Right lung (tissue), 5 donors: ENCODE results near the gene ART1. TPM values are rescaled to one million over a fixed set of nuclear protein-coding genes. Genes with fewer than 3 reads are reported as not detected.

Source experiments
- DNase-seq, 2 donors: peaks; one replicate each; pipeline ENCODE4 v3.0.0-alpha.2; 2013
- polyA plus RNA-seq, 5 donors: library from polyadenylated mRNA; unstranded; fragments of 120-200 nt; gene quantifications; one replicate each; pipeline versions ENCODE4 v1.2.1 to v1.2.3, GENCODE V29; 2013; ENCODE audit warnings: inconsistent platforms in 1 of 5, low replicate concordance in 1 of 5; ENCODE audit not compliant: insufficient read length in 5 of 5, insufficient read depth in 1 of 5

ART1 gene
- polyA plus RNA-seq, 5 donors, result 0.13 to 0.31 (median 0.24) TPM; not detected in 2

DNA sequence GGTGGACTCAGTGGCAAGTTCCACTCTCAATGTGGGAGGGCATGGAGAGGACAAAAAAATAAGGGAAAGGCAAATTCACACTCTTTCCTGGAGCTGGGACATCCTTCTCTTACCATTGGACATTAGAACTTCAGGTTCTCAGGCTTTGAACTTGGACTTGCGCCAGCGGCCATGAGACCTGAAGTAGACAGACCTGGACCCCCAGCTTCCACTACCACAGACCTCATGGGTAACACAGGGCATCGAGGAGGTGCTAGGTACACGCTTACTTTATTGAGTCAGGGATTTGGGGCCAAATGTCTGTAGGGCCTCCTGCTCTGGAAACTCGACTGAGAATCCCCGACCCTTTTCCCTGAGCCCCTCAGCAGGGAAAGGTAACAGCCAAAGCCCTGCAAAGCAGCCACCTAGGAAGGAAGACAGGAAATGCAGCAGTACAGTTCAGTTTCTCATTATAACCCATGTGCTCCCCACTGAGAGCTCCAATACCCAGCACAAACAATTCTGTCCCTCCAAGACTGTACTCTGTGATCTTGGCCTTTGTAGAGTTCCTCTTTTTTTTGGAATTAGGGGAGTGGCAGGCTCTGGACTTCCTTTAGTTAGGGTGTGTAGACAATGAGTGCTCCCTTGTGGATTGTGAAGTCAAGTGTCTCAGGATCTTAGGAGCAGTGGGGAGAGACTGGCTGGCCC is 20.6 kb downstream of the ART1 start:
- DNase-seq, result no peak

DNA sequence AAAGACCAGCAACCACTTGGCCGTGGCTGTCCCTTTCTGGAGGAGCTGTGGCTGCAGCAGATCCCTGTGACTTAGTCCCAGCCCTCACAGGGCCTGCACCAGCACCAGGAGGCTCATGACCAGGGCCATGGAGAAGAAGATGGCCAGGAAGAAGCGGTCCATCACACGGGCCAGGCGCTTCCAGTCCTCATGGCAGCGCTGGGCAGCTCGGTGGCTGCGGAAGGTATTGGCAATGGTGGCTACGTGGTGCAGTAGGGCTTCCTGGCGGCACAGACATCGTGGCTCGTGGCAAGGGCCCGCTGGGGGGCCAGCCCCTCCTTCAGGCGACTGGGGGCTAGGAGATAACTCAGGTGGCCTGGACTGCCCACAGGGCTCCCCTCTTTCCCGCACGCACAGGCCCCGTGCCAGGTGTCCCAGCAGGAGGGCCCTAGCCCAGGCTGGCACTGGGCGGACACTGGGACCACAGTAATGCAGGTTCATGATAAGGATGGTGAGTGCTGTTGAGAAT is 21.1 kb downstream of the ART1 start:
- no peak for DNase-seq

GRCh38 chr11:3667149-3668035 is 22.5 kb downstream of the ART1 start:
- no peak for DNase-seq

DNA sequence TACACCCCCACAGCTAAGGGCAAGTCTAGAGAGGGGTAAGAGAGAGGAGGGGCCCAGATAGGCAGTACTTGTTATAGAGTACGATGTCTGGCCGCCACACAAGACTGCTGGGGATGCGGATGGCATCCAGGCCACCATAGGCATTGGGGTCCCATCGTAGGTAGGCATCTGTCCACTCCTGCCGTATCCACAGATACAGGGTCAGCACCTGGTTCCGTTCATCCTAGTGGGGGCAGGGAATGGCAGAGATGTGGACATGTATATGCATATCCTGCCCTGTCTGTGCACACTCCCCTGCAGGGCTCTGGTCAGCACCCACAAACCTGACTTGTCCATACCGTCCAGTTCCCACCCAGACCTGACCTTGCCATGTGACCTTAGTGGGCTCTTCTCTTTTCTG is 24.2 kb downstream of the ART1 start:
- no peak for DNase-seq

GRCh38 chr11:3669742-3670183 is 24.8 kb downstream of the ART1 start:
- no peak for DNase-seq

- DNase-seq, result no peak
These were observed 26.7 kb downstream of the ART1 start, which contains the start of gene CHRNA10 for GRCh38 chr11:3671334-3672254. Gene CHRNA10, minus strand, starts transcription at chr11:3671384. Its CDS starts 72 bp downstream, at chr11:3671312.

GRCh38 chr11:3674189-3674588 is 29.3 kb downstream of the ART1 start:
- DNase-seq, result no peak

DNA sequence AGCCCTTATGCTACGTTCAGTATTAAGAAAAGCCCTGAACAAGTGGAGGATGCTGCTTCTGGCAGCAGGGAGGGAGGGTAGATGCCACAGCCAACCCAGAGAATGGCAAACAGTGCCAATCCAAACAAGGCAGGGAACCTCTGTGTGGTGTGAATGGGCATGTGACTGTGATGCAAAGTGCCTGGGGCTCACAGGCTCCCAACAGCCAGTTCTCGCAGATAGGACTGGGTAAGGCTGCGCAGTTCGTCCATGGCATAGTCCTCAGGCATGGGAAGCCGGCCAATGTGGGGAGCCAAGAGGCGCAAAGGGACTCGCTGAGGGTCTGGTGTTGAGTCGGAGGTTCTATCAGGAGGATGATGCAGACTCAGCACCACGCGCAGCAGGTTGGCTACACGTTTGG is 31.0 kb downstream of the ART1 start:
- no peak for DNase-seq

DNA sequence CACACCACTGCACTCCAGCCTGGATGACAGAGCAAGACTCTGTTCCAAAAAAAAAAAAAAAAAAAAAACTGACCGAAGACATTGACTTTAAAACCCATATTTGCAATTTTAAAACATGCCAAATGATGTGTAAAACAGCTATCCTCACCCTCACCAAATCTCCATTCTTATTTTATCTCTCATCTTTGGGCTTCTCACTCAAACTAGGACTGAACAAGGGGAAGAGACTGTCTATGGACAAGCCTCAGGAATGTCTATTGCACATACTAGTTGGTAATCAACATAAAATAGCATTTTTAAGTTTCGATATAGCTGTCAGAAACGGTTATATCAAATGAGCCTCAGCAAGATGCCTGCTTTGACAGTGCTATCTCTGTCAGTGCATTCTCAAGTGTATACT is 34.1 kb downstream of the ART1 start:
- no peak for DNase-seq

- no peak for DNase-seq
These were observed 38.1 kb downstream of the ART1 start for GRCh38 chr11:3683039-3683438.

DNA sequence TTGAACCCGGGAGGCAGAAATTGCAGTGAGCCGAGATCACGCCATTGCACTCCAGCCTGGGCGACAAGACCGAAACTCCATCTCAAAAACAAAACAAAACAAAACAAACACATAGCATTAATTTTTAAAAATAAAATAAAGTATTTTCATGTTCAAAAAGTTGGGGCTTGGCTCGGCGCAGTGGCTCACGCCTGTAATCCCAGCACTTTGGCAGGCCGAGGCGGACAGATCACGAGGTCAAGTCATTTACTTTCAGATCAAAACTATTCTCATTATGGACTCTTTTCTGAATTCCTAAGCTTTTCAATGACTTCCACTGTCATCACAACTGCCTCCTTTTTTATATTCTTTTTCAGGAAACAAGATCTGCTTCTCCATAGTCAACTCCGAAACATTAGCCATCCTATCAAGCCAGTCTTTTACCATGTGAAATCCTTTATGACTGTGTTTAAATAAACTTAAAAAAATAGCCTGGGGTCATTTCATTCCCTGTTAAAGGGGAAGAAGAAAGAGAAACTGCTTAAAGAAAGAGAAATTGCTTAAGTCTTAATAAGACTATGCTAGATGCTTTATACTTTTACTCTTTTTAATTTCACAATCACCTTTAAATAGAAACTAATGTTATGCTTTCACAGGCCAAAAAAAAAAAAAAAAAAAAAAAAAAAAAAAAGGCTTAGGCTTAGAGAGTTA is 39.3 kb downstream of the ART1 start:
- no peak for DNase-seq

DNA sequence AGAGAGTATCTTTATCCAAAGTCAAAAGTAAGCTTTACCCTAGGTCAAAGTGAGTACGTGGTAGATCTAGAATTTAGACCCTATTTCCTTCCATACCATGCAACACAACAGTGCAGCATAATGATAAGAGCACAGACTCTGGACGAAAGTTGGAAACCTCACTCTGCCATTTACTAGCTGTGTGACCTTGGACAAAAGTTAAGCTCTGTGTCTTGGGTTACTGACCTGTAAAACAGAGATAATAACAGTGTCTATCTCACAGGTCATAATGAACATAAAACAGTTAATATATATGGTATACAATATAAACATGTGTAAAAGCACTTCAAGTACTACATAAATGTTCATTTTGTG is 39.9 kb downstream of the ART1 start:
- no peak for DNase-seq

DNA sequence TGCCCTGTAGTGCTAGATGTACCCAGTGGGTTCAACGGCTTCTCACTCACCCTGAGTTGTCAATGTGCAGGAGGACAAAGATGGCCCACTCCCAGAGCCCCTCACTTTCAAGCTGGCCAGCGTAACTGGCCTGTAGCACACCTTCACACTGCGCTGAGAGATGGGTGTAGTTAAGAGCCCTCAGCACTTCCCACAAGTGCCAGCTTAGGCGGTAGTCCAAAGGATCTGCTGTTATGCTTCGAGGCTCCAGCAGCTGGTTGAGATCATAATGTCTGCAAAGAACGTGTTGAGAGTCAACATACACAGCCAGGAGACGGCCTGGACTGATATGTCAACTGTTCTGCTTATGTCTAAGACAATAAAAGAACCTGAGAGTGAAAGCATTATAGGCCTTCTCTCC is 41.0 kb downstream of the ART1 start:
- peak; percentile 20 to 25 for DNase-seq

DNA sequence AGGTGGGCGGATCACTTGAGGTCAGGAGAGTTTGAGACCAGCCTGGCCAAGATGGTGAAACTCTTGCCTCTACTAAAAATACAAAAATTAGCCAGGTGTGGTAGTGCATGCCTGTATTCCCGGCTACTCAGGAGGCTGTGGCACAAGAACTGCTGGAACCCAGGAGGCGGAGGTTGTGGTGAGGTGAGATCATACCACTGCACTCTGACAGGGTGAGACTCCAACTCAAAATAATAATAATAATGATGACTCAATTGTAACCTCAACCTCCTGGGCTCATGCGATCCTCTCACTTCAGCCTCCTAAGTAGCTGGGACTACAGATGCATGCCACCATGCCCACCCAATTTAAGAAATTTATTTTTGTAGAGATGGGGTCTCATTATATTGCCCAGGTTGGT is 41.8 kb downstream of the ART1 start:
- DNase-seq, result no peak

GRCh38 chr11:3700410-3700809 is 55.5 kb downstream of the ART1 start:
- no peak for DNase-seq

- DNase-seq, result no peak
These were observed 56.0 kb downstream of the ART1 start for GRCh38 chr11:3700910-3701309.

- no peak for DNase-seq
These were observed 58.5 kb downstream of the ART1 start for GRCh38 chr11:3703383-3703782.

DNA sequence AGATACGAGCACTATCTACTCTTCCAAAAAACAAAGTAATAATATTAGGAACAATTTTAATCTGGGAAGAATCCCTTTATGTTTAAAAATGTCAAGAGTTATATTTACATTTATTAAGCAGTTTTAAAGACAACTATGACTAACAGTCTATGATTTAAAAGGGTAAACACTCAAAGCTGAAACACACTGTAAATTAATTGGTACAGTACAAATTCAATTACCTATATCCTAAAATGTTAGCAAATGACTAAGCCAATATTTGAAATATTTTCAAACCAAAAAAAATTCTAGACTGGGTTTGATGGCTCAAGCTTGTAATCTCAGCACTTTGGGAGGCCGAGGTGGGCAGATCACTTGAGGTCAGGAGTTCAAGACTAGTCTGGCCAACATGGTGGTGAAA is 62.2 kb downstream of the ART1 start:
- no peak for DNase-seq

GRCh38 chr11:3709977-3710376 is 65.0 kb downstream of the ART1 start:
- DNase-seq, result no peak

DNA sequence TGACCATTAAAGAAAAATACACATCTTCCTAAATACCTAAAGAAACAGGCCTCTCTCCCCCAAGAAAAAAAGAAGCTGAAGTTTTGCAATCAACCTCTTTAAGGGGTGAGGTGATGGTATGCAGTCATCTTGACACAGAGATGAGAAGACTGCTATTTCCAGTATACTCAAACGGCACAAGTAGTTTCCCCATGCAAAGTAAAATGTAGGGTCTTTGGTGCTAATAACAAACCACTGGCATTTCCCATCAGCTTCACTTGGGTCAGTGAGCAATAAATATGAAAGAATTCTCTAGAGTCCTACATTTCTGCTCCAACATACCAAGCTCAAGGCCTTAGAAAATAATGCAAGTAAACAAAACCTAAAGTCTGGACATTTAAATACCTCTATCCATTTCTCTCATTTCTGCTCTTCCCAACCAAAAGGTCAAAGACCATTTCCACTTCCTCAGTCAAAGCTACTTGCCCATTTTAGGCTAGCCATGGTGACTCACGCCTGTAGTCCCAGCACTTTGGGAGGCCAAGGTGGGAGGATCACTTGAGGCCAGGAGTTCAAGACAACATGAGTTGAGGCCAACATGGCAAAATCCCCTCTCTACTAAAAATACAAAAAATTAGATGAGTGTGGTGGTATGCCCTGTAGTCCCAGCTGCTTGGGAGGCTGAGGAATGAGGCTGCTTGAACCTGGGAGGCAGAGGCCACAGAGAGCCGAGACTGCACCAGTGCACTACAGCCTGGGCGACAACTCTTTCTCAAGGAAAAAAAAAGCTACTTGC is 65.7 kb downstream of the ART1 start:
- DNase-seq, result no peak
